ENCODE data around the gene KCNJ4. TPM values are rescaled to one million over a fixed set of nuclear protein-coding genes. Genes with fewer than 3 reads are reported as not detected.
"Not testable (repeated sequence)": the region's sequence is repeated elsewhere in the genome, so short reads cannot be mapped to it uniquely, and the experiment has no call there.

The KCNJ4 gene
- total RNA-seq, 1 donor from 2014 or later: not detected

DNA sequence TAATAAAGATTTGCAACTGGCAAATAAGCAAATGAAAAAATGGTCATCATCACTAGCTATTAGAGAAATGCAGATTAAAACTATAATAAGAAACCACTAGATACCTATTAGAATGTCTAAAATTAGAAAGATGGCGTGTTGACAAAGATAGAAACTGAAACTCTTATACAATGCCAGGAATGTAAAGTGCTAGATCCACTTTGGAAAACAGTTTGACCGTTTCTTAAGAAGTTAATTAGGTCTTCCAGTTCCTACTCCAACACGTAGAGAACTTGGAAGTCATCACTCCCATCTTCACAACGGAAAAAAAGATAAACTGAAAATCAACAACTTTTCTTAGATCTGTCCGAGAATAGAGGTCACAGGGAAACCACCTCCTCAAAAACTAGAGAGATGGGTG, 68.1 kb downstream of the KCNJ4 start:
- DNase-seq (ENCODE audit: low spot score): not testable (repeated sequence)

DNA sequence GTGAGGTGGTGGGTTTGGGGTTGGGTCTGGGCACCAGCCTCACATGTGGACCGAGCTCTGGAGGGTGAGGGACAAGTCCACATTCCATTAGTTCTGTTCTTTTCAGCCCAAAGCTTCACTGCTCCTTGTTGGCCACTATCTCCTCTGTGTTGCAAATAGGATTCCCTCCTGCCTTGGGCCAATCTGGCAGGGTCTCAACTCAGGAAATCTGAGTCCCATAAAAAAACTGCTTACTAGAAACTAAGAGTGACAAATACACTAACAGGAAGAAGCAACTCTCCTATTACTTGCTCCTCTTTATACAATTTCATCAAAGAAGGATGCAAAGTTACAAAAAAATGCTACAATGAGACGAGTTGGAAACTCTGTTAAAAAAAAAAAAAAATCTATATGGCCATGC, 71.6 kb downstream of the KCNJ4 start:
- no peak for DNase-seq (ENCODE audit: low spot score)

DNA sequence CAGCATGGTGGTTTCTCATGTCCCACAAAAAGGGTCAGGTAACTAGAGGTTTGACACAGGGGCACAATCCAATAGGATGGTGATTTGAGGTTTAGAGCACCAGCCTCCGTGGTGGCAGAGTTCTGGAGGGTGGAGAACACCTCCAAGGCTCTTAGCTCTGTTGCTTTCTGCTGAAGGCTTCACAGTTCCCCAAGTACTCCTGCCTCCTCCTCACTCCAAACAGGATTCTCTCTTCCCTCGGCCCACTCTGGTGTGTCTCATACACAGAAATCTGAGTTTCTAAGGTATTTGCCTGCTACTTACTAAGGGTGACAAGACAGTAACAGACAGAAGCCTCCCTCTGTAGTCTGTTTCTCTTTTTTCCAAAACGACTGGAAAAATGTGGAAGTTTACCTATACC, 73.6 kb downstream of the KCNJ4 start:
- DNase-seq (ENCODE audit: low spot score): not testable (repeated sequence)

Other genes starting within 250 kb of the KCNJ4 start
- 77.7 TPM for gene TMEM184B, start 182.2 kb downstream of the KCNJ4 start, total RNA-seq
- gene CSNK1E, start 137.8 kb downstream of the KCNJ4 start, total RNA-seq: 173 TPM
- gene KDELR3, start 12.9 kb upstream of the KCNJ4 start, total RNA-seq: 7.5 TPM
- 593 TPM for gene DDX17, start 51.1 kb upstream of the KCNJ4 start, total RNA-seq
- gene DMC1, start 115.0 kb upstream of the KCNJ4 start, total RNA-seq: 2.2 TPM
- 6.1 TPM for gene FAM227A, start 201.2 kb upstream of the KCNJ4 start, total RNA-seq
- 47.0 TPM for gene CBY1, start 201.4 kb upstream of the KCNJ4 start, total RNA-seq
- gene TOMM22, start 226.8 kb upstream of the KCNJ4 start, total RNA-seq: 76.8 TPM
- 39.7 TPM for gene JOSD1, start 245.7 kb upstream of the KCNJ4 start, total RNA-seq

All from ureter (tissue), 1 donor.